Keratinocyte (primary cell): ENCODE results near the gene PACC1.

ENCODE experiments used
- CTCF ChIP-seq, 3 experiments: IDR thresholded peaks in 1 of 3; conservative IDR thresholded peaks in 1 of 3; optimal IDR thresholded peaks in 1 of 3; 2 replicates in 2 of 3; 3 replicates in 1 of 3; pipeline versions ENCODE3 to v1.5.1; 2011; ENCODE audit warnings: low read length in 3 of 3, mild to moderate bottlenecking in 3 of 3, moderate library complexity in 2 of 3, control low read depth in 1 of 3, inconsistent platforms in 1 of 3; ENCODE audit not compliant: insufficient read depth in 2 of 3; ENCODE audit errors: extremely low read depth in 1 of 3
- EZH2 ChIP-seq: IDR thresholded peaks from one replicate; pipeline ENCODE4 v1.6.1; 2012; ENCODE audit warnings: inconsistent platforms, mild to moderate bottlenecking, low read length, moderate library complexity

GRCh38 chr1:212432272-212432660, 17.6 kb upstream of the PACC1 start:
- no peak for TF ChIP-seq CTCF (optimal IDR thresholded peaks at IDR 0.05 in 1 of 3, IDR thresholded peaks at IDR 0.05 in 1 of 3, conservative IDR thresholded peaks at IDR 0.05 in 1 of 3; ENCODE audit: extremely low read depth in 1 of 3, insufficient read depth in 2 of 3, low read length in 3 of 3)
- no peak for TF ChIP-seq EZH2
